ENCODE data around the gene DGLUCY.

DNA sequence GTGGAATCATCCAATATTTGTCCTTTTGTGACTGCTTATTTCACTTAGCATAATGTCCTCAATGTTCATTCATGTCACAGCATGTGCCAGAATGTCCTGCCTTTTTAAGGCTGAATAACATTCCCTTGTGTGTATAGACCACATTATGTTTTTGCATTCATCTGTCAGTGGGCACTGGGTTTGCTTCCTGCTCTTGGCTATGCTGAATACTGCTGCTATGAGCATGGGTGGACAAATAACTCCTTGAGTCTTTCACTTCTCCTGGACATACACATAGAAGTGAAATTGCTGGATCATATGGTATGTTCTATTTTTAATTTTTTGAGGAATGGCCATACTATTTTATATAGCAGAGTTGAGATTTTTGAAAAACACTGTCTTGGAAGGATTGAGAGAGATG lies 83.8 kb downstream of the DGLUCY start:
- TF ChIP-seq, protein P1, sequence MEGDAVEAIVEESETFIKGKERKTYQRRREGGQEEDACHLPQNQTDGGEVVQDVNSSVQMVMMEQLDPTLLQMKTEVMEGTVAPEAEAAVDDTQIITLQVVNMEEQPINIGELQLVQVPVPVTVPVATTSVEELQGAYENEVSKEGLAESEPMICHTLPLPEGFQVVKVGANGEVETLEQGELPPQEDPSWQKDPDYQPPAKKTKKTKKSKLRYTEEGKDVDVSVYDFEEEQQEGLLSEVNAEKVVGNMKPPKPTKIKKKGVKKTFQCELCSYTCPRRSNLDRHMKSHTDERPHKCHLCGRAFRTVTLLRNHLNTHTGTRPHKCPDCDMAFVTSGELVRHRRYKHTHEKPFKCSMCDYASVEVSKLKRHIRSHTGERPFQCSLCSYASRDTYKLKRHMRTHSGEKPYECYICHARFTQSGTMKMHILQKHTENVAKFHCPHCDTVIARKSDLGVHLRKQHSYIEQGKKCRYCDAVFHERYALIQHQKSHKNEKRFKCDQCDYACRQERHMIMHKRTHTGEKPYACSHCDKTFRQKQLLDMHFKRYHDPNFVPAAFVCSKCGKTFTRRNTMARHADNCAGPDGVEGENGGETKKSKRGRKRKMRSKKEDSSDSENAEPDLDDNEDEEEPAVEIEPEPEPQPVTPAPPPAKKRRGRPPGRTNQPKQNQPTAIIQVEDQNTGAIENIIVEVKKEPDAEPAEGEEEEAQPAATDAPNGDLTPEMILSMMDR (IDR thresholded peaks at IDR 0.05) = no peak
- TF ChIP-seq ZFX (IDR thresholded peaks at IDR 0.05; ENCODE audit: borderline replicate concordance) = no peak
